ENCODE data around the gene PRUNE2.

- TF ChIP-seq POLR2A (IDR thresholded peaks at IDR 0.05) (no peak), CTCF (IDR thresholded peaks at IDR 0.05) (no peak), POLR2AphosphoS5 (IDR thresholded peaks at IDR 0.05) (no peak)
Observed at GRCh38 chr9:76720245-76720644, 185.7 kb downstream of the PRUNE2 start.

All from prostate gland (tissue), 2 donors.